GM21723 (cell line): ENCODE results near the gene GRID1.
A peak's percentile ranks its signal among the peaks of the same experiment; 100 is the strongest.
"Not testable (repeated sequence)": the region's sequence is repeated elsewhere in the genome, so short reads cannot be mapped to it uniquely, and the experiment has no call there.

Source experiments
- ATAC-seq: cut with Tn5 transposase; IDR thresholded peaks from one replicate; pipeline ENCODE4 v1.9.1; 2021; ENCODE audit warnings: mild to moderate bottlenecking, moderate library complexity; ENCODE audit not compliant: unreplicated experiment

The GRID1 gene

GRCh38 chr10:86392723-86393094, 26.1 kb upstream of the GRID1 start:
- peak; percentile 67 for ATAC-seq

GRCh38 chr10:86391986-86392722, 25.6 kb upstream of the GRID1 start:
- peak; percentile 20 for ATAC-seq

- ATAC-seq, result no peak
These were observed 24.7 kb upstream of the GRID1 start for GRCh38 chr10:86391236-86391840.

- ATAC-seq, result no peak
These were observed 23.9 kb upstream of the GRID1 start for GRCh38 chr10:86390337-86391120.

- peak; percentile 69 for ATAC-seq
These were observed 23.0 kb upstream of the GRID1 start for GRCh38 chr10:86389441-86390193.

GRCh38 chr10:86389109-86389440, 22.5 kb upstream of the GRID1 start:
- not testable (repeated sequence) for ATAC-seq

- ATAC-seq, result no peak
These were observed 21.6 kb upstream of the GRID1 start for GRCh38 chr10:86388119-86388704.

- no peak for ATAC-seq
These were observed 20.7 kb upstream of the GRID1 start for GRCh38 chr10:86387178-86387794.

- no peak for ATAC-seq
These were observed 19.2 kb upstream of the GRID1 start for GRCh38 chr10:86385806-86386205.

GRCh38 chr10:86377797-86378146, 11.2 kb upstream of the GRID1 start:
- no peak for ATAC-seq

- ATAC-seq, result peak; percentile 99
These were observed 10.5 kb upstream of the GRID1 start for GRCh38 chr10:86376852-86377796.

- ATAC-seq, result no peak
These were observed 9.8 kb upstream of the GRID1 start for GRCh38 chr10:86376403-86376802.

- no peak for ATAC-seq
These were observed 8.6 kb upstream of the GRID1 start for GRCh38 chr10:86375204-86375603.

- ATAC-seq, result no peak
These were observed 8.1 kb upstream of the GRID1 start for GRCh38 chr10:86374664-86375063.

GRCh38 chr10:86373828-86374227, 7.2 kb upstream of the GRID1 start:
- no peak for ATAC-seq

- ATAC-seq, result no peak
These were observed 6.7 kb upstream of the GRID1 start for GRCh38 chr10:86373251-86373650.

GRCh38 chr10:86372784-86373239, 6.2 kb upstream of the GRID1 start:
- ATAC-seq, result no peak

- ATAC-seq, result no peak
These were observed 5.7 kb upstream of the GRID1 start for GRCh38 chr10:86372119-86372783.

- no peak for ATAC-seq
These were observed 5.1 kb upstream of the GRID1 start for GRCh38 chr10:86371691-86372090.
